GM19240 (cell line): ENCODE data around the gene CHRND.
"Not testable (repeated sequence)": the region's sequence is repeated elsewhere in the genome, so short reads cannot be mapped to it uniquely, and the experiment has no call there.

Source experiments
- DNase-seq: peaks from one replicate; pipeline ENCODE4 v3.0.0; 2011; ENCODE audit warnings: low spot score; ENCODE audit not compliant: insufficient read length

CHRND gene

DNA sequence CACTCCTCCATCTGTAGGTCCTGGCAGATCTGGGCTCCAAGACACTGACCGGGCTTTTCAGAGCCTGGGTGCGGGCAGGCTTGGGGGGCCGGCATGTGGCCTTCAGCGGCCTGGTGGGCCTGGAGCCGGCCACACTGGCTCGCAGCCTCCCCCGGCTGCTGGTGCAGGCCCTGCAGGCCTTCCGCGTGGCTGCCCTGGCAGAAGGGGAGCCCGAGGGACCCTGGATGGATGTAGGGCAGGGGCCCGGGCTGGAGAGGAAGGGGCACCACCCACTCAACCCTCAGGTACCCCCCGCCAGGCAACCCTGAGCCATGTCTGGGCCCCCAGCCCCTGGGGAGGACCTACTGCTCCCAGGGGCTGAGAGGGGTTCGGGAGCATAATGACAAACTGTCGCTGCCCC lies 761 bp upstream of the CHRND start:
- DNase-seq = no peak

DNA sequence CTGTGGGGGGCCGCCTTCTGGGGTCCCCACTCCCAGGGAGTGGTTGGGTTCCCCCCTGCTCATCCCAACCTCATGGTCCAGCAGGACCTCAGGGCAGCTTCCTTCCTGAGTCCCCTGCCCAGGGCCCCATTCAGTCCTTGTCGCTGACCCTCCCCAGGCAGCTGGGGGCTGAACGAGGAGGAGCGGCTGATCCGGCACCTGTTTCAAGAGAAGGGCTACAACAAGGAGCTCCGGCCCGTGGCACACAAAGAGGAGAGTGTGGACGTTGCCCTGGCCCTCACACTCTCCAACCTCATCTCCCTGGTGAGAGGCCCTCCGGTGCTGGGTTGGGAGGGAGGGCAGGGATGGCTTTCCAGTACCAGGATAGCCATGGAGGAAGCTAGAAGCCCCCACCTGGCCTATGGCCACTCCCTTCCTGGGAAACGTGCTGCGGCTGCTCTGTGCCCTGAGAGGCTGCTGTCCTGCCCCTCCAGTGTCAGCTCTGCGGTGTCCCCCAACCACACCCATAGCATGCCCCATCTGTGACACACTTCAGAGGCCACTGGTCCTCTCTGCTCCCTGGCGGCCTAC lies 497 bp downstream of the CHRND start:
- DNase-seq = no peak

GRCh38 chr2:232527905-232528470 lies 2.0 kb downstream of the CHRND start:
- no peak for DNase-seq

DNA sequence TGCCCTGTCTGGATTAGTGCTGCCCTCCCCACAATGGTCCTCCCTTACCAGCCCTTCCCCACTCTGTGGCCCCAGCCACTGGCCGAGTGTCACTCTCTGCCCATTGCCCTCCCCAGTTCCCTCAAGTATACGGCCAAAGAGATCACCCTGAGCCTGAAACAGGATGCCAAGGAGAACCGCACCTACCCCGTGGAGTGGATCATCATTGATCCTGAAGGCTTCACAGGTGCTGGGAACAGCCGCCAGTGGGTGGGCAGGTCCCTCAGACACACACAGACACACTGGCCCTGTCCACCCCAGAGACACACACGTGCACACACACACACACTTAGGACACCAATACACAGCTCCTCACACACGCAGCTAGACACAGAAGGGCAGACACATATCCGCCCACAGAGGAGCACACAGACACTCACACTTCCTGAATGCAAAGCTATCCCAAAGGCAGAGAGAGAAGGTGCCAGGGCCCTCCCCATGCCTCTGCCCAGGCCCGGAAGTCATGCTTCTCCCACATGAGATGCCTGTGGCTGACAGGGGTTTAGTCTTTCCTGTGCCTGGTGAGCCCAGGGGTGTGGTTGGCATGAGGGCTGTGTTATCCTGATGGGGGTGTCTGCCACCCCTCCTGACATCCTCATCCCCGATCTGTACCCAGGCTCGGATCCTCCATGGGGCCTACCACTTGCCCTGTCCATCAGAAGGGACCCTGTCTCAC lies 2.9 kb downstream of the CHRND start:
- no peak for DNase-seq

GRCh38 chr2:232529806-232530547 lies 4.0 kb downstream of the CHRND start:
- DNase-seq = no peak

DNA sequence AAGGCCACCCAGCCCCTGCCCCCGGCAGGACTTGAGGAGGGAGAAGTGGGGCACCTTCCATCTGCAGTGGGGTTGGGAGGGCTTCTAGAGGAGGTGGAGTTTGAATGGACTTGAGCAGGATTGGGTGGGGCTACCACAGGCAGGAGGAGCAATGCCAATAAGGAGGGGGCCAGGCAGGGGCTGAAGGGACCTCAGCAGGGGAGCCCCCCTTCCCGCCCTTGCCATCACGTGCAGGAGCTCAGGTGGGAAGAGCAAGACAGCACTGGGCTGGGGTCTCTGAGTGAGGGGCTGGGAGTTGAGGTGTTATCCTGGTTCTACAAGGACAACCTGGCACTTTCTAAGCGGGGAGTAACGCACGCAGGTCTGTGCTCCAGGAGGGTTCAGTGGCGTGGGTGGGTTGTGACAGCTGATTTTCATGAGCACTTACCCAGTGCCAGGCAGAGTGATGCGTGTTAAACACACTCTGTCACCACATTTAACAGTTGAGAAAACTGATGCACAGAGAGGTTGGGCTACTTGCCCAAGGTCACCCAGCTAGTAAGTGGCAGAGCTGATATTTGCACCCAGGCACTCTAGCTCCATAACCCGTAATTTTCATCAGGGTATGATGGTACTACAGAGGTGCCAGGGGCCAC lies 4.8 kb downstream of the CHRND start:
- no peak for DNase-seq

- no peak for DNase-seq
These were observed 6.5 kb downstream of the CHRND start for GRCh38 chr2:232532419-232532818.

DNA sequence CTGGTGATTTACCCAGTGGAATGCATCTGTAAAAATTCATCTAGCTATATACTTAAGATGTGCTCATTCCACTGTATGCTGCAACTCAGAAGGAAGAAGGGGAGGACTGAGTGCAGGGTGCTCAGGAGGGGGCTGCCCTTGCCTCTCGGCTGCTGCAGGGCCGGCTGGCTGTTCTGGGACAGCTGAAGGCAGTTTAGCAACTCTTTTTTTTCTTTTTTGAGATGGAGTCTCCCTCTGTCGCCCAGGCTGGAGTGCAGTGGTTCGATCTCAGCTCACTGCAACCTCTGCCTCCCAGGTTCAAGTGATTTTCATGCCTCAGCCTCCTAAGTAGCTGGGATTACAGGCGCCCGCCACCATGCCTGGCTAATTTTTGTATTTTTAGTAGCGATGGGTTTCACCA lies 6.9 kb downstream of the CHRND start:
- not testable (repeated sequence) for DNase-seq

DNA sequence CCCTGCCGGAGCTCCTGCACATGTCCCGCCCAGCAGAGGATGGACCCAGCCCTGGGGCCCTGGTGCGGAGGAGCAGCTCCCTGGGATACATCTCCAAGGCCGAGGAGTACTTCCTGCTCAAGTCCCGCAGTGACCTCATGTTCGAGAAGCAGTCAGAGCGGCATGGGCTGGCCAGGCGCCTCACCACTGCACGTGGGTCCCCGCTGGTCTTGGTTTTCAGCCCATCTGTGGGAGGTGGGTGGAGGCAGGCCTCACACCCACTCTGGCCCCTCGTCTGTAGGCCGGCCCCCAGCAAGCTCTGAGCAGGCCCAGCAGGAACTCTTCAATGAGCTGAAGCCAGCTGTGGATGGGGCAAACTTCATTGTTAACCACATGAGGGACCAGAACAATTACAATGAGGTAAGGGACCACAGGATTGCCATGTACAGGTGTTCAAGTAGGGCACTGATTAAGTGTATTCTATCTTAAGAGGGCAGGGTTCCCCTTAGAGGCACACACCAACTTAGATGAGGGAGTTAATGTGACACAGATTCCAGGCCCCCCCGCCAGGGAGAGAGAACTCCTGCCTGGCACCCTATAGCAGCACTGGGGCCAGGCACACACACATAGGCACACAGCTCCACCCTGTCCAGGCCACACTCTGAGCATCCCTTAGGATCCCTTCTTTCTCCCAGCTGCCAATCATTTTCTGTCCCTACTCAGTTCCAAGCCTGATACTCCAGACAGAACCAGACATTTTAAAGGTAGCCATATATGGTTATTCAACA lies 8.2 kb downstream of the CHRND start:
- DNase-seq = no peak

DNA sequence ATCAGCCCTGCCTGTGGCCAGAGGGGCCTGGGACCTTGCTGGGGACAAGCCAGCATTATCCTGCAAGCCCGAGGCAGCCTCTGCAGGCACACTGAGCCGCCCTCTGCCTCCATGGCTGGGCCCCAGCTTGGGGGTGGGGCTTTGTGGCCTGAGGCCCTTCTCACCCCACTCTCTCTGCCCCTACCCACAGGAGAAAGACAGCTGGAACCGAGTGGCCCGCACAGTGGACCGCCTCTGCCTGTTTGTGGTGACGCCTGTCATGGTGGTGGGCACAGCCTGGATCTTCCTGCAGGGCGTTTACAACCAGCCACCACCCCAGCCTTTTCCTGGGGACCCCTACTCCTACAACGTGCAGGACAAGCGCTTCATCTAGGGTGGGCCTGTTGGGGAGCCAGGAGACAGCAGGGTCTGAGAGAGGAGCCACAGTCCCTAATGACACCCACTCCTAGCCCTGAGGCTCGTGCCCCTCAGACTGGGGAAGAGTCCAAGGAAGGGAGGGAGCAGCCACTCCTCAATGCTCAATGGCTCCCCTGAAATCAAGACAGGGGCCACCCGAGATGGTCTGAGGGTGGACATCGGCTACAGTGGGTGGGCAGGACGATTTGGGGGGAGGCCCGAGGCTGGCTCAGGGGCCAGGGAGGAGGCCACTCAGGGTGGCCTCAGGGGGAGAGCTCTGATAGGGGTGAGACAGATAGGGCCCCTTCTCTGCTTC lies 9.1 kb downstream of the CHRND start:
- DNase-seq = no peak

DNA sequence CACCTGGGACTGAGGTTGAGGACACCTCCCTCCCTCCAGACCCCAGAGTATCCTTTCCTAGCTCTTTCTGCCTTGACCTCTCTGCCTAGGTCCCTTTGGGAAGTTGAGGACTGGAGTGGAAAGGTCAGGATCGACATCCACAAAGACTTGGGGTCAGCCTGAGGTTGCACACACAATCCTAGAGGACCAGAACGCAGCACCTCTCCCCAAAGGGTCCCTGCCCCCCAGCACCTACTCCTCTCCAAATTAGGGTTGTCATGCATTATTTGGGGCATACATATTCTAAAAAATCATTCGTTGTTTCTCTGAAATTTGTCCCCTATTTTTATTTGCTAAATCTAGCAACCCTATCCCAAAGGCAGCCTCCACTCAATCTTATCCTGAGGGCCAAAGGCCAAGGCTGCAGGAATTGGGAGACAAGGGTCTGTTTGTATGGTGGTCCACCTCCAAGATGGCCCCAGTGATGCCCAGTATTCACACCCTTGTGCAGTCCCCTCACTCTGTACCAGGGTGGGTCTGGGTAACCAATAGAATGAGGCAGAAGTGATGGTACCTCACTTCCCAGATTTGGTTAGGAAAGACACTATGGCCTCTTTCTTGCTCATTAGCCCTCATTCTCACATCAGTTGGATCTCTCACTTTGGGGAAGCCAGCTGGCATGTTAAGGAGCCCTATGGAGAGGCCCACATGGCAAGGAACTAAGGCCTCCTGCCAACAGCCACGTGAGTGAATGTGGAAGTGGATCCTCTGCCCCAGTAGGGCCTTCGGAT lies 10.0 kb downstream of the CHRND start:
- DNase-seq = no peak

- no peak for DNase-seq
These were observed 11.1 kb downstream of the CHRND start for GRCh38 chr2:232537079-232537478.

DNA sequence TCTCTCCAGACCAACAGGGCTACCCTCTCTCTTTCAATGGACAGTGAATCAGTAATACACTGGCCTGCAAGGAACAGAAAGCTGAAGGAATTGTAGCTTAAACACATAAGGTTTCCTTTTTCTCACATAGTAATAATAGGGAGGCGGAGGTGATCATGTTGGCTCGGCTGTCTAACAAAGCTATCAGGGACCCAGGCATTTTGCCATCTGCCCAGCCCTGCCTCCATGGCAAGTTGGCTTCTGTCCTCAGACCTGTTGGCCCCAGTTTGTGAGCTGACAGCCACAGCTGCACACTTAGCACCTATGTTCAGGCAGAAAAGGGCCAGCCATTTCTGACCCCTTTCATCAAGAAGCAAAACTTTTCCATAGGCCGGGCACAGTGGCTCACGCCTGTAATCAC lies 11.5 kb downstream of the CHRND start:
- no peak for DNase-seq

DNA sequence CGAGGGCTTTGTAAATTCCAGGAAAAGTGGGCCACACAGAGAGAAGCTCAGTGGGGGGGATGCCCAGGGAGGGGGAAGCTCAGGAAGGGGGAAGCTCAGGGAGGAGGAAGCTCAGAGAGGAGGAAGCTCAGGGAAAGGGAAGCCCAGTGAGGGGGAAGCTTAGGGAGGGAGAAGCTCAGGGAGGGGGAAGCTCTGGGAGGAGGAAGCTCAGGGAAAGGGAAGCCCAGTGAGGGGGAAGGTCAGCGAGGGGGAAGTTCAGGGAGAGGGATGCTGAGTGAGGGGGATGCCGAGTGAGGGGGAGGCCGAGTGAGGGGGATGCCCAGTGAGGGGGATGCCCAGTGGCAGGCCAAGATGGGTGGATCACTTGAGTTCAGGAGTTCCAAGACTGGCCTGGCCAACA lies 12.7 kb downstream of the CHRND start:
- no peak for DNase-seq

DNA sequence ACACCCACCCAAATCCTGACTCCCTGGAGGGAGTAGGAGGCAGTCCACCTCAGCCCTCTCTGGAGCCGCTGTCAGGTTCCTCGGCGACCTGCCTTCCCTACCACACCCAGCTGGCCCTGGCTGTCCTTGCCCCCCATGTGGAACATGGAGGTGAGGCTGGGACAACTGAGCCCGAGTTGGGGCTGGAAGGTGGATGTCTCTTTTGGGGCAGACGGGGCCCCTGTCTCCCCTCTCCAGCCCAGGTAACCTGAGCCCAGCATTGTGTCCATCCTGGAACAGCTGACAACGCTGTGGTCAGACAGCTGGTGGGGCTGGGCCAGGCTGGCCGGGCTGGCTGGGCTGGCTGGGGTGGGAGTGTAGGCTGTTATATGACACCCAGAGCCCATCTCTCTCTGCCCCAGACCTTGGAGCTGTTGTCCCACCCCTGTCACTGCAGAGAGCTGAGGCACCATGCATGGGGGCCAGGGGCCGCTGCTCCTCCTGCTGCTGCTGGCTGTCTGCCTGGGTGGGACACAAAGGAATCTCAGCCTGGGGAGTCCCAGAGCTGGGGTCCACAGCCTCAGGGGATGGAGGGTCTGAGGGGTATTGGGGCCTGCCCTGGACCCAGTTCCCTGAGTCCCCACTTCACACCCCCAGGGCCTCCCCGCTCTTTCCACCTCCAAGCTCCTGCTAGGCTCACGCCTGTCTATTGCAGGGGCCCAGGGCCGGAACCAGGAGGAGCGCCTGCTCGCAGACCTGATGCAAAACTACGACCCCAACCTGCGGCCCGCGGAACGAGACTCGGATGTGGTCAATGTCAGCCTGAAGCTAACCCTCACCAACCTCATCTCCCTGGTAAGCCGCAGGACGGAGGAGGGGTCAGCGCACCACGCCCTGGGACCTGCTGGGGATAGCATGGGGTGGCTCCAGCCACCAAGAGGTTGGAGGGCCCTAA lies 13.6 kb downstream of the CHRND start, which contains the start of gene CHRNG:
Gene CHRNG, plus strand, starts transcription at position 395 of the 934 bp plus-strand sequence. Its CDS starts 56 bp downstream, at position 451.
- DNase-seq = no peak

- no peak for DNase-seq
These were observed 14.6 kb downstream of the CHRND start for GRCh38 chr2:232540441-232541041.

DNA sequence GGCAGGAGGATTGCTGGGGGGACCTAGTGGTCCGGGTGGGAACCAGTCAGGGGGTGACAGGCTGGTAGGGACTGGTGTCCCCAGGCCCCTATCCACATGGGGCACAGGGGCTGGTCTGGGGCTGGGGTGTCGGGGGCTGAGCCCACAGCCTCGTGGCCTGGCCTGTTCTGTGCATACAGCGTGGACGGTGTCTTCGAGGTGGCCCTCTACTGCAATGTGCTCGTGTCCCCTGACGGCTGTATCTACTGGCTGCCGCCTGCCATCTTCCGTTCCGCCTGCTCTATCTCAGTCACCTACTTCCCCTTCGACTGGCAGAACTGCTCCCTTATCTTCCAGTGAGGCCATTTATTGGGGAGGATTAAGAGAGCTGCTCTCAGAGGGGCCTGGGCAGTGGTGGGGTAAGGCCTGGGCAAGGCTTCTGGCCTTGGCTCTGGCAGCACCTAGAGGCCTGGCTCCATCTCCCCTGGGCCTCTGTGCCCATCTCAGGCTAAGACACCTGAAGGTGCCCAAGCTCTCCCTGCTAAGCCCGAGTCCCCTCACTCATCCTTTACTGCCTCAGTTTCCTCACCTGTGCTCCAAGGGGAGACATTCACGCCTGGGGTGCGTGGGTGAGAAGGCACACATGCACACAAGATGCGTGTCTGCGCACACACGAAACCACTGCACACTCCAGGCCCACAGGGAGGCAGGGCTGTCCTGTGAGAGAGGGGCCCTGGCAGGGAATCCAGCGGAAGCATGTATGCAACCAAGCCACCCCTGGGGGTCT lies 15.4 kb downstream of the CHRND start:
- DNase-seq = no peak
